HG02885 (cell line): ENCODE results near the gene NCSTN.
"Not testable (repeated sequence)": the region's sequence is repeated elsewhere in the genome, so short reads cannot be mapped to it uniquely, and the experiment has no call there.

Experiments
- ATAC-seq: cut with Tn5 transposase; IDR thresholded peaks from one replicate; pipeline ENCODE4 v1.9.1; 2021; ENCODE audit warnings: mild to moderate bottlenecking; ENCODE audit not compliant: unreplicated experiment, poor library complexity

NCSTN gene

DNA sequence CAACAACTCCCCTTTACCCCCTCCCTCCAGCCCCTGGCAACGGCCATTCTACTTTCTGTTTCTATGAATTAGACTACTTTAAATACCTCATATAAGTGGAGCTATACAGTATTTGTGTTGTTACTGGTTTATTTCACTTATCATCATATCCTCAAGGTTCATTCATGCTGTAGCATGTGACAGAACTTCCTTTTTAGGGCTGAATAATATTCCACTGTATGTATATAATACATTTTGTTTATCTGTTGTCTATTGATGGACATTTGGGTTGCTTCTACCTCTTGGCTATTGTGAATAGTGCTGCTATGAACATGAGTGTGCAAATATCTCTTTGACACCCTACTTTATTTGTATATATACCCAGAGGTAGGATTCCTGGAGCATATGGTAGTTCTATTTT, 25.9 kb downstream of the NCSTN start:
- no peak for ATAC-seq

DNA sequence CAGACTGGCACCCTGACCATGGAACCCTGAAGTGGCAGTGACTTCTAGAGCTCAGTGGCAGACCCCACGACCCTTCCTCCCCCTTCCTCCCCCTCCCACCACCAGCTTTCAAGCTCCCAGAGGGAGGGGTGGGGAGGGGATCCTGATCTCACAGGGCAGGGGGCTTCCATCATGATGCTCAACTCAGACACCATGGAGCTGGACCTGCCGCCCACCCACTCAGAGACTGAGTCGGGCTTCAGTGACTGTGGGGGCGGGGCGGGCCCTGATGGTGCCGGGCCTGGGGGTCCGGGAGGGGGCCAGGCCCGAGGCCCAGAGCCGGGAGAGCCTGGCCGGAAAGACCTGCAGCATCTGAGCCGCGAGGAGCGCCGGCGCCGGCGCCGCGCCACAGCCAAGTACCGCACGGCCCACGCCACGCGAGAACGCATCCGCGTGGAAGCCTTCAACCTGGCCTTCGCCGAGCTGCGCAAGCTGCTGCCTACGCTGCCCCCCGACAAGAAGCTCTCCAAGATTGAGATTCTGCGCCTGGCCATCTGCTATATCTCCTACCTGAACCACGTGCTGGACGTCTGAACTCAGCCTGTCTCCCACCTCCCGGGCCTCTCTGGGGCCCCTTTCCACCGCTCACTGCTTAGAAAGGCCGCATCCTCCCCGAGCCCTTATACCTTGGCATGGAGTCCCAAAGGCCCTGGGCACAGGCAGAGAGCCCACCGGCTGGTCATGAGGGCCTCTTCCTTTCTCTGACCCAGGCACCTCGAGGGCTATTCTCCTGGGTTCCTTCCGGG, 27.6 kb downstream of the NCSTN start:
- ATAC-seq = no peak

DNA sequence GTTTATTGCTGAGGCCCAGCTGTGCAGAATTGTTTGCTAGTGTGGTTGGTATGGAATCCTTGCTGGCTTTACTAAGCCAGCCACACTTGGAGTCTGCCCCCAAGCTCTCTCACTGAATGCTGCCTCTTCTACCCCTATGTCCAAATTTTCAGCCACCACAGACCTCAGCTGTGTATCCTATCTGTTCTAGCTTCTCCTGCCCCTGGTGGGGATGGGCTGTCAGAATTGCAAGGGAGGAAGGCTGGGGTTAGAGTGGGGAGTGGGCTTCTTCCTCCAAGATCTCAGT, 28.1 kb downstream of the NCSTN start:
- ATAC-seq = no peak

DNA sequence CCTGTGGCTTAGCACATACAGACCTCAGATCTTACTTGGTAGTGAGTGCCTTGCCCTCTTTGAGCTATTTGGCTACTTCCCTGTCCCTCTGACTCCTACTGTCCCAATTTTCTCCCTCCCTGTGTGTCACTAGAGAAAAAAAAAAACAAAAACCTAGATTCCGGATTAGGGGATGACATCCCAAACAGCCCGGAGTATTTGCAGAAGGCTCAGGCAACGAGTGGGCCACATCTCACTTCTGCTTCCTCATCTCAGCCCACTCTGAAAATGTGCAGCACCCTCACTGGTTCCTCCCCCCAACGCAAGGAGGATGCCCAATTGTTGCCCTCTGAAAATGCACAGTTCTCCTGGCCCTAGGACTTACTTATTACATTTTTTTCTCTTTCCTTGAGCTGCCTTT, 28.6 kb downstream of the NCSTN start:
- ATAC-seq = no peak

DNA sequence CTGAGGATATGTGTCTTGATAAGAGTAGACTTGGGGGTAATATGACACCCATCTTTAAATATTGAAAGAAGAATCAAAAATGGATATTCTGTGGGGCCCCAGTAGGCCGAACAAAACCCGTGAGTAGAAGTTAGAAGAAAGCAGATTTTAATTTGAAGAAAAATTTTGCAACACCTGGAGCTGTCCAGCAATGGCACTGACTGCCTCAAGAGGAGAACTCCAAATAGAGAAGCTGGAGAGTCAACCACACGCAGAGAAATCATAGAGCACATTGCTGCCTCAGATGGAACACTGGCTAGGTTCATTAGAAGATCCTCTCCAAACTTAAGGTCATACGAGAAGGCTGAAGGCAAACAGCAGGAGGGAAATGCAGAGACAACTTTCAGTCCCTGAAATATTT, 30.5 kb downstream of the NCSTN start:
- no peak for ATAC-seq

DNA sequence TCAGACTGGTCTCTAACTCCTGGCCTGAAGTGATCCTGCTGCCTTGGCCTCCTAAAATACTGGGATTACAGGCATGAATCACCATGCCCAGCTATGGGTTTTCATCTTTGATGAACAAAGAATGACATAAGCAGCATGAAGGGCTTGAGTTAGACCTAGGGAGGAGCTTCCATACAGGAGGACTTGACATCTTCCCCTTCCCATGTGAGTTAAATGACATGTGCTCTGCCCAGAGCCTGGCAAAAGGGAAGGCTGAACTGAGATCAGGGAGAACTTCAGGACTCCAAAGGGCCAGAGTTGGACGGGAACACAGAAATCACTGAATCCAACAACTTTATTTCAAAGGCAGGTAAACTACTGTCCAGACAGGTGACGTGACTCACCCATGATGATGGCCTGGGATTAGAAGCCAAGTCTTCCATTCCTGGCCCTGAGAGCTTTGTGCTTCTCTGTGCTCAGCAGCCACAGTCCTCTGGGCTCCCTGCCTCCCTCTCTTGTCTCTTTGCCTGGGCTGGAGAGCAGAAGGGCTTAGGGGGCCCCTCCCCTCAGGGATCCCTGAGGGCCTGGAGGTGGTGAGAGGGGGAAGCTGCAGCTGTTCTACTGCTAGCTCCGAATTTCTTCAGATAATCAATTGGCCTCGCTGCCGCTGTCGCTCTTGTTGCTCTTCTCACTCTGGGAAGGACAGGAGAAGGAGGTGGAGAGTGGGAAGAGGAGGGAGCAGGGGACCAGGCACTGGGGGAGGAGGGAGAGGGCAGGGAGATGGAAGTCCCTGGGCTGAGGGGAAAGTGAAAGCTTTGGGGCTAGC, 31.3 kb downstream of the NCSTN start:
- no peak for ATAC-seq

DNA sequence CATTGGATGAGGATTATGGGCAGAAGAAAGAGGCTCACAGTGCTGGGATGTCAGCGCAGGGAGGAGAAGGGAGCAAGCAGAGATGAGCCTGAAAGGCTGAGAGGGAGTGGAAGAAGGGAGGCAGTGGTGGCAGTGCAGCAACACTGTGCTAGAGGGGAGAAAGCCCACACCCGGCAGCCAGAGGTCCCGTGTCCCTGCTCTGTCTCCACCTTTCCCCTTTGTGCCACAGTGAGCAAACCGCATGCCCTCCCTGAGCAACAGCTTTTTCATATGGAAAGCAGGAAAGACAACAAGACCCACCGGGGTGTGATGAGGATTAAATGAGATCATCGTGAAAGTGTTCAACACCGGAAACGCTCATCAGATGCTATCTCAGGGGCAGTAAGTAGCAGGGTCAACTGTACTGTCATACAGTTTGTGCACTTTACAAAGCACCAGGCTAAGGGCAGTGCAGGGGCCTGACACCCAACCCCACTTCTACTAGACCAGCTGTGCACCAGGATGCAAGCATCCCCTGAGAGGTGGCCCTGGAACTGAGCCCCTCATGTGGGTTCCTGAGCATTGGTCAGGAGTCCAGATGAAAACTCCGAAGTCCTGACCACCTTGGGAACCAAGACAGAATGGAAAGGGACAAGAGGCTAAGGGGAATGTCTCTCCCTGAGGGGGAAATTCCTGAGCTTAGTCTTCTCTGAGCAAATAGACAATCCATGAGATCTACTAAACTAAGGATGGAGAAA, 32.8 kb downstream of the NCSTN start:
- no peak for ATAC-seq

DNA sequence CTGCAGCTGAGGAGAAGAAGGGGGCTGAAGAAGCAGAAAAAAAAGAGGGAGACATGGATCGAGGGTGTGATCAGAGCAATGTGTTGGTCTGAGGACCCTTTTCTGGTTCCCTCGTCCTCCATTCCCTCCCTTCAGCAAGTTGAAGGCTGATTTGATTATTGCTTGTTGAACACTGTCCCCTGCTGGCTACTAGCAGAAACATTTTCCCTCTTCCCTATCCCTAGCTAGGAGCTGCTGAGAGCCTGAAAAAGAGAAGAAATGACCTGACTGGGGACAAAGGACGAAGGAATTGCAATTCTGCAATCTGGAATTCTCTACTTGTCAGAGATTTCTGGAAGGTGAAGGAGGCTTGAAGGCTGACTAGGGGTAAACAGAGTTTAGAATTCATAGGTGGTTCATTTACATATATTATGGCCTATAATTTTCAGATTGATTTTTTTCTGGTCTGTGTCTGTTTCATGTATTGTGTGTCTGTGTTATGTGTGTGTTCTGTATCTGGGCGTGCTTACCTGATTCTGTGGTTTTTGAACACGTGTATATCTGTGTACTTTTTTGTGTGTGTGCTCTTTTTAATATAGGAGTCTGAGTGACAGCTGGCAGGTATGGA, 33.4 kb downstream of the NCSTN start:
- ATAC-seq = peak; percentile 64

DNA sequence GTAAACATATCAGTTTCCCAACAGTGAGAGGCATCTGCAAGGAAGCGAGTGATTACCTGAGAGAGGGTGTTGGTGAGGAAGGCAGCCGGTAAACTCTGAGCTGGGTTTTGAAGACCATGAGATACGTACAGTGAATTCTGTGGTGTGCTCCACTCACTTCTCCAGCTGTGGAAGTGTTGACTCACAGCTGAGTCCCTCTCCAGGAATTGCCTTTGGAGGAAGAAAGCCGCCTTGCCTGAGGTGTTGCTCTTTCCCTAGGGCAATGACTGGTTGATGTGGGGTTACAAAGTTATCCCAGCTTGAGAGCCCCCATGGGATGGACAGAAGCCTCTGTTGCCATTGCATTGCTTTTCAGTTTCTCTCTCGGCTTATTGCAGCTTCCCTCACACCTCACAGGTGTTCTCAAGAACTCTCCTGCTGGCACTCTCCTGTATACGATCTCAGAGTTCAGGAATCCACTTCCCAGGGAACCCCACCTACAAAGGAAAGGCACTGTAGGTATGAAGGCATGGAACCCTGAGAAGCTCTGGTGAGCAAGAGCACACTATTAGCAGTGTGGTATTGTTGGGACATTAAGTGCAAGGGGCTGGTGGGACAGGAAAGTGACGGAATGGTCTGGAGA, 34.5 kb downstream of the NCSTN start:
- no peak for ATAC-seq

DNA sequence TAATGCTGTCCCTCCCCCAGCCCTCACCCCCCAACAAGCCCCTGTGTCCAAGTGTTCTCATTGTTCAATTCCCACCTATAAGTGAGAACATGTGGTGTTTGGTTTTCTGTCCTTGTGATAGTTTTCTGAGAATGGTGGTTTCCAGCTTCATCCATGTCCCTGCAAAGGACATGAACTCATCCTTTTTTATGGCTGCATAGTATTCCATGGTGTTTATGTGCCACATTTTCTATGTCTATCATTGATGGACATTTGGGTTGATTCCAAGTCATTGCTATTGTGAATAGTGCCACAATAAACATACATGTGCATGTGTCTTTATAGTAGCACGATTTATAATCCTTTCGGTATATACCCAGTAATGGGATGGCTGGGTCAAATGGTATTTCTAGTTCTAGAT, 41.6 kb downstream of the NCSTN start:
- ATAC-seq = not testable (repeated sequence)

DNA sequence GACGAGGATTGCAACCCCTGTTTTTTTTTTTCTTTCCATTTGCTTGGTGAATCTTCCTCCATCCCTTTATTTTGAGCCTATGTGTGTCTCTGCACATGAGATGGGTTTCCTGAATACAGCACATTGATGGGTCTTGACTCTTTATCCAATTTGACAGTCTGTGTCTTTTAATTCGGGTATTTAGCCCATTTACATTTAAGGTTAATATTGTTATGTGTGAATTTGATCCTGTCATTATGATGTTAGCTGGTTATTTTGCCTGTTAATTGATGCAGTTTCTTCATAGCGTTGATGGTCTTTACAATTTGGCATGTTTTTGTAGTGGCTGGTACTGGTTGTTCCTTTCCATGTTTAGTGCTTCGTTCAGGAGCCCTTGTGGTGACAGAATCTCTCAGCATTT, 45.2 kb downstream of the NCSTN start:
- not testable (repeated sequence) for ATAC-seq

DNA sequence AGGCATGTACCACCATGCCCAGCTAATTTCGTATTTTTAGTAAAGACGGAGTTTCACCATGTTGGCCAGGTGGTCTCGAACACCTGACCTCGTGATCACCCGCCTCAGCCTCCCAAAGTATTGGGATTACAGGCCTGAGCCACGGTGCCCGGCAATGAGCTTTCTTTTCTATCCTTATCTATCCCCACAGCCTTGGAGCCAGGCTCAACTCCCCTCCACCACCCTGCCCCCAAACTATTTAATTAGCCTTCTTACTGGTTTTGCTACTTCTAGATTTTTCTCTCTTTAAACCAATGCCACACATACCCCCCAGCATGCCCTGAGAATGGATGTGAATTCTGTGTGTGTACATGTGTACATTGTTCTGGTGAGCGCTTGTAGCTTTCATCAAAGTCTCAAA, 51.5 kb downstream of the NCSTN start:
- ATAC-seq = no peak

DNA sequence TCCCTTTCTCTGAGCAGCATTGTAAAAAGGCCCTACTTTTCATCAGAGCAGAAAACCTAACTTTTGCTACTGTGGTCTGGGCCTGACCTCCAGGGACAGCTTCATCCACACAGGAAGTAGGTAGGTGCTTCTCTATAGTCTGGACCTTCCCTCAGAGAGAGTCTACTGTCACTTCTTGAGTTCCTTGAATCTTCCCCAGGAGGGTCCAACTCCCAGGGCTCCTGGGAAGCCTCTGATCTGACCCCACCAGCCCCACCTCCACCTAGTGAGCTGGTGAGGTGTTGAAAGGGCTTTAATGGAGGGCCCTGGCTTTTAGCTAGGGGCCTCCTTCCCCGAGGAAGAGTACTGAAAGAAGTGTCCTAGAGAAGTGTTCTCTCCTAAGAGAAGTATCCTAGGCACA, 54.5 kb downstream of the NCSTN start:
- ATAC-seq = no peak

DNA sequence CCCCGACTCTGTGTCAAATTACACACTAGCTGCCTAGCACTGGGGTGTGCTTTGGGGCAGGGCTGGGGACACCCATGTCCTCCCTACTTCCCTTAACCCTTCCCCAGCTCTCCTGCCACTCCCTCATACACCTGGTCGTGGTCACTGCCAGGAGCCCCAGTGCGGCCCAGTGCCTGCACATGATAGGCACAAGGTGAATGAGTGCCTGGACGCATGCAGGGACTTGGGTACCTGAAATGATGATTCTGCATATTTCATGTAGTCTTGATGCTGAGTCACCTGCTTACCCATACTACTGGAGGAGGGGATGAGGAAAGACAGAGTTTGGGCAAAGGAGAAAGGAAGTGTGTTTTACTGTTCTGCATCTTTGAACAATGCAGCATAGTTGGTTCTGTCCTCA, 55.6 kb downstream of the NCSTN start:
- ATAC-seq = no peak

DNA sequence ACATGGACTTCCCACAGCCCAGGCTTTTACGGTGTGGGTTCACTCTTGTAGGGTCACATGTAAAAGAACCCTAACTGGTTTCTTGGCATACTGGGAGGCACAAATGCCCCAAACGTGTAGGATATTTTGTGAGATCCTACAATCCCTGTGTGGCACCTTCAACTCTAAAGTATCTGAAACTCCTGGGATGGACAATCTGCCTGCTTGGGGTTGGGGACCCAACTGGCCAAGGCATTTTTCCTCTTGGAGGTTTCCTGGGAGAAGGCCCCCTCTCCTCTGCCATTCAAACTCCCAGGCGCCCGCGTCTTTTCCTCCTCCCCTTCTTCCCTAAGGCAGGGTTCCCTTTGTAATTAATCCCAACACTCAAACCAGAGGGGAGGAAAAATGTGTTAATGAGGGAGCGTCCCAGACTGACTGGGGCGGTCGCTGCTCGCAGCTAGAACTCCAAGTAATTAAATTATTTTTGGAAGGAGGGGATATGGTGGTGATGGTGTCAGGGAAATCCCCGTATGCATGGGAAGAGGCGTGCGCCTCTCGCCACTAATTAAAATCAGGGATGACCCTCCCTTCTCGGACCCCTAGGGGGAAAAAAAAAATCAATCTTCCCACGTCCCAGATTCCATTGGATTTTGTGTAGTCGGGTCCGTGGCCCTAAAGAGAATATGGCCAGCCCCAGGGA, 56.5 kb downstream of the NCSTN start:
- no peak for ATAC-seq

DNA sequence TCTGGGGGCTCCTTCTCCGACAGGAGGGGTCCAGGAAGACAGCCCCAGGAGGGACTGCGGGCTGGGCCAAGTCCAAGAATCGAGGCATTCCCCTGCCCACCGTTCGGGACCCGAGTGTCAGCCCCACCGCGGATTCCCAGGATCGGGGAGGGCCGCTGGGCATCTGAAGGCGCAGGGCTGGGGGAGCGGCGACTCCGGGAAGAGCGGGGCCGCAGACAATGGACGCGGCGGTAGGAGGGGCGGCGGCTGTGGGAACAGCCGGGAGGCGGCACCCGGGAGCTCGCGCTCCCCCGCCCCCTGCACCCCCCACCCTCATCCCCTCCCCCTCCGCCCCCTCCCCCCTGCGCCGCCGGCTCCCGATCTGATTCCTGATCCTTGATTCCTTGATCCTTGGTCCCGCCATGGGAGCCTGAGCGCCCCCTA, 57.1 kb downstream of the NCSTN start, which contains the start of gene VANGL2:
TSS of gene VANGL2 (plus strand) at position 342 of the 423 bp plus-strand sequence. CDS start 15,274 bp downstream, outside the sequence.
- ATAC-seq = no peak

DNA sequence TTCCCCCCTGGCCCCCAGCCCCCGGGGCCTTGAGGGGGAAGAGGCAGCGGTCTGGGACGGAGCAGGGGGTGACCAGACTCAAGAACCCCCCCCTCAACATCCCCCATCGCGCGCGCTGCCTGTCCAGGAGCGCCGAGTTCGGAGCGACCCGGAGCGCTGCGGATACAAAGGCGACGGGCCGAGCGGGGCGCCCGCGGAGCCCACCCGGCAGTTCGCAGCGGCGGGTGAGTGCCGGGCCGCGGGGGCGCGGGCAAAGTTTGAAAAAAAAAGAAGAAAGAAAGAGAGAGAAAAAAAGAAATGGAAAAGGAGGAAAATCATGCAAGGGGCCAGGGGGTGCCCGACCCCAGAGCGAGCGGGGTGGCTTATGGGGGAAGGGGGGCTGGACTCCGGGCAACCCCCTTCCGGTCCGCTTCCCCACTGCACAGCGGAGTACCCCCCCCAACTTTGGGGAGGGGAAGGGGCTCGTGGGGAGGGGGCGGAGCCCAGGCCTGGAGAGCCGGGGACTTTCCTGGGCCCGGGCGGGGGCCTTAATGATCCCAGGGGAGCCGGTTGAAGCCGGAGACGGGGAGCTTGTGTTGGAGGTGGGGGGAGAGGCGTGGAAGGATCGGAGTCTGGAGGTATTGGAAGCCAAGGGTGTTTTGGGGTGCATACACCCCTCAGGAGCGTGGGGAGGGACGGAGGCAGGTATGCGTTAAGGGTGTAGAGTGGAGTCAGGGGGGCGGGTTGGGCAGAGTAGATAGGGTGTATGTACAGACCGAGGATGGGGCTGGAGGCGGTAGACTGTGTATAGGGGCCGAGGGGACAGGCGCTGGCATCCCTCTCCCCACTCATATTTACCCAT, 57.7 kb downstream of the NCSTN start:
- no peak for ATAC-seq

DNA sequence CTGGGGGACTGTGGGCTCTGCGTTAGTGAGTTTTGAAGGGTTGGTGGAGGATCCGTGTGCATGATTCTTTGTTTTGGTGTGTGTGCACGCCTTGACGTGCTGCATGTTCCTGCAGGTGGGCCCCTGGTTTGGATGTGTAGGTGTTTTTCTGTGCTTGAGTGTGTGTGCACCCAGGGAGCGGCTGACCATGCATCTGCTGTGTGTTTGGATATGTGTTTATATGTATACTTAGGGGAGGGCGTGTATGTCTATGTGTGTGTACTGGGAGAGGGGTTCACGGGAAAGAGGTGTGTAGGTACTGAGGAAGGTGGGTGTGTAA, 58.3 kb downstream of the NCSTN start:
- no peak for ATAC-seq
